Hematopoietic multipotent progenitor cell treated with erythropoietin and hydrocortisone succinate and interleukin-3 and kit ligand, for 8 days (in vitro differentiated cells): Measurements from ENCODE around the gene KNOP1.
"Not testable (repeated sequence)": the region's sequence is repeated elsewhere in the genome, so short reads cannot be mapped to it uniquely, and the experiment has no call there.

Experiments
- DNase-seq: peaks from one replicate; pipeline ENCODE4 v3.0.0-alpha.2; 2015

Gene KNOP1

GRCh38 chr16:19741354-19741753, 23.3 kb upstream of the KNOP1 start:
- DNase-seq, result no peak

GRCh38 chr16:19737306-19738038, 19.4 kb upstream of the KNOP1 start:
- DNase-seq, result no peak

DNA sequence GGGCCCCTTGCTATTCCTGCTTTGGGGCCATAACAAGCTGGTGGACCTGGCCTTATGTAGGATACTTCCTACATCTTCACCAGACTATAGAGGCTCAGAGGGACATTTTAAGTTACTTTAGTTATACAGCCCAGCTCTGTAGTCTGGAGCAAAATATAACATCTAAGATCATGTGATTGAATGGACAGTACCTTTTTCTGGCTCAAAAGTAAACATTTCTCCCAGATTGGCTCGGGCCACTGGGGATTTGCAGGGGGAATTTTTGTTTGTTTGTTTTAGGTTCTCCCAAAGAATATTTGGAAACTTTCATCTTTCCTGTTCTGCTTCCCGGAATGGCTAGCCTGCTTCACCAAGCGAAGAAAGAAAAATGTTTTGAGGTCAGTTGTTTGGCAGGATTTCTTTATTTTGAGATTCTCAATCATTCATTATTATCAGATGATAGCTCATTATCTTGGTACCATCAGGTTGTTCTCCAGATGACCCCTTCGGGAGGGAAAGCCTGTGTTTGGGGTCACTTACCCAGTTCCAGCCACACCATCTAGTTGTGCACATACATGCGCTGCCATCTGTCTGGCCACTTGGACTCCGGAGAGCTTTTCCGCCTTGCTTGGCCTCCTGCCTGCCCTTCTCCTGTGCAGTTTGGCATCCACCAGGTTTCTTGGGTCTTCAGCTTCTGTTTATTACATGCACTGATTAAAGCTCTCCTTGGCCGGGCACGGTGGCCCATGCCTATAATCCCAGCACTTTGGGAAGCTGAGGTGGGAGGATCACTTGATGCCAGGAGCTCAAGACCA, 17.2 kb upstream of the KNOP1 start:
- DNase-seq, result no peak

DNA sequence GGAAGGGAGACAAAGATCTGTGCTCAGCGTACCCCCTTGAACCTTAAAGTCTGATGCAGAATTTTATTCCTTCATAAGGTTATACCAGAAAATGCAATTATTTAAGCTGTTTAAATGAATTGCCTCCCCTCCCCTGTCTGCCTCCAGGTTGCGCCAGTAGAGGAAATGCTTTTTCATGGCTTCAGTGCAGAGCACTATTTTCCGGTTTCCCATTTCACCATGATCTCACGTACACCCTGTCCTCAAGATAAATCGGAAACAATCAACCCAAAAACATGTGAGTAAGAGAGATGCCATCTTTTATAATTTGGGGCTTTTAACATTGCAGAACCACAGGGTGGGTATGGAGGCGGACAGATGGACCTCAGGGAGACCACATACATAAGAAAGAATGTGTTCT, 15.5 kb upstream of the KNOP1 start:
- no peak for DNase-seq

GRCh38 chr16:19728636-19728965, 10.6 kb upstream of the KNOP1 start:
- DNase-seq, result no peak

DNA sequence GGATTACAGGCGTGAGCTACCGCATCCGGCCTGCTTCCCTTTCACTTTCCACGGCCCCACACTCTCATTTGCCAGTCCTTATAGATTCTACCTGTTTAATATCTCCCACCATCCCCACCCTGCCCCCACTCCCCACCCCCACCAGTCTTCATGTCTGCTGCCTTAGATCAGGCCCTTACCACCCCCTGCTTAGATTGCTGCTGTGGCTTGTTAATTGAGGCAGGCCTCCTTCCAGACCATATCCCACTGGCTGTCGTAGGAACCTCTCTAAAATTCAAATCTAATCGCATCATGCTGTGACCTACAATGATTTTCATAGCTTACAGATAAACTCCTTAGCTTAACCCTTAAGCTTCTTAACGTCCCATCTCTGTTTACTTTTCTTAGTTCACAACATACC, 5.0 kb upstream of the KNOP1 start:
- no peak for DNase-seq

GRCh38 chr16:19722269-19722952, 4.4 kb upstream of the KNOP1 start:
- DNase-seq, result peak; percentile 81

DNA sequence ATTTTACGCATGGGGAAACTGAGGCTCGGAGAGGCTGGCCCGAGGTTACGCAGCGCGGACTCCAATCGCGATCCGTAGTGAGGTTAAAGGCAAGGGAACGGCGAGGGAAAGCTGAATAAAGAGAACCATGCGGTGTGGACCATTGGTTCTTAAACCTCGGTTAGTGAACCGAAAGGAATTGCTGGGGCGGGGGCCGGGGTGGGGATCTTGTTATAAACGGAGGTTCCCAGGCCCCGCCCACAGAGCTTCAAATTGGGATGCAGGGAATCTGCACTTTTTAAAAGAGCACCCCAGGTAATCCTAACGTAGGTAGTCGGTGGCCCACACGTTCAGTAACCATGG, 568 bp upstream of the KNOP1 start:
- DNase-seq, result peak; percentile 13

DNA sequence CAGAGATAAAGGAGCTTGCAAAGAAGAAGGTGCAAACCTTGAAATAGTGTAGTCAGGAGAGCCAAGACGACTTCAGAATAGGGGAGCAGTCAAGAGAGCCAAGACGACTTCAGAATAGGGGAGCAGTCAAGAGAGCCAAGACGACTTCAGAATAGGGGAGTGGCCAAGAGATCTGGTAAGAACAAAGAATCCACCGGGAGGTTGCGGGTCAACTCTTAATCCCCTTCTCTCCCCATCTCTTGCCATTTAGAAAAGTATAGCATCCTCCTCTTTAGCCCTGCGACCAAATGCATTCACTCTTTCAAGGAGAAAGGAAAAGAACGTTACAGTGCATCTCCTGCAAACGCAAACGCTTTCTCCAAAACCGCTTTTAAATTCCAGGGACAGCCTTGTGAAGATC, 713 bp downstream of the KNOP1 start:
- DNase-seq, result peak; percentile 20

- not testable (repeated sequence) for DNase-seq
Observed at GRCh38 chr16:19716728-19717127, 1.3 kb downstream of the KNOP1 start.

DNA sequence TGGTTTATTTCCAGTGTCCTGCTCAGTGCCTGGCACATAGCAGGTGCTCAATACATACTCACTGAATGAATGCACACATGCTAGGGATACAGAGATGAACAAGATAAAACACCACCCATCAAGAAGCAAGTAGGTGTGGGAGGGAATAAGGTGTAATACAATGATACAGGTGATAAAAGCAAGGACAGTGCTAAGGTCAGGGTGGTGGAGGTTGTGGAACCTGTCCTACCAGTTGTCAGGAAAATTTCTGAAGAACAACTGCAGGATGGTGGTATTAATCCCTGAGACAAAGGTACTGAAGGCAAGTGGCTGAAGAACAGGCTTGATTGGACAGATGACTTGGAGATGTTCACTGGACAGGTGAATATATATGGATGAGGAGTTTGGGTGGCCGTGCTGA, 1.8 kb downstream of the KNOP1 start:
- no peak for DNase-seq

GRCh38 chr16:19715566-19715965, 2.5 kb downstream of the KNOP1 start:
- DNase-seq, result no peak

- DNase-seq, result no peak
Observed at GRCh38 chr16:19713697-19714096, 4.3 kb downstream of the KNOP1 start.

DNA sequence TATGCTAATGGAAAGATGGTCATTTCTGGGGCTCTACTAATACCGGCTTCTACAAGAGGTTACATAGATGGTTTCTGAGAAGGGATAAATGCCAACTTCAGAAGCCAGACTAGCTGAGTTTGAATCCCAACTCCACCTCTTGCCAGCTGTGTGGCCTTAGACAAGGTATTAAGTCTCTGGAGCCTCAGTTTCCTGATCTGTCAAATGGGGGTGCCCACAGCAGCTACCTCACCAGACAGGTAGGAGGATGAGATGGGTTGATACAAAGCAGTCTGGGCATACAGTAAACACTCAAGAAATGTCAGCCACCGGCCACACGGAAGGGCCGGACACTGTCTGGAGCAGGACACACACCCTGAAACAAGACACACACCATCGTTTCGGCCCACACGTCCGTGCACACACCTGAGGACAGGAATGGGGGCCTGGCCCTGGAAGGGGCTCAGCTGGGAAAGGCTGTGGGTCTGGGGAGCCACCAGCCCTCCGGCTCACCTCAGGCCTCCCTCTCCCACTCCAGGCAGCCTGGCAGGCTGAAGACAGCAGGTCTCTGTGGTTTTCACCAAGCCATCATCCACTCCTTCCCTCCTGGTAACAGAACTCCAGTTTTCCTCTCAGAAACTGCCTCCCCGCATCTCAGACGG, 5.5 kb downstream of the KNOP1 start:
- no peak for DNase-seq

DNA sequence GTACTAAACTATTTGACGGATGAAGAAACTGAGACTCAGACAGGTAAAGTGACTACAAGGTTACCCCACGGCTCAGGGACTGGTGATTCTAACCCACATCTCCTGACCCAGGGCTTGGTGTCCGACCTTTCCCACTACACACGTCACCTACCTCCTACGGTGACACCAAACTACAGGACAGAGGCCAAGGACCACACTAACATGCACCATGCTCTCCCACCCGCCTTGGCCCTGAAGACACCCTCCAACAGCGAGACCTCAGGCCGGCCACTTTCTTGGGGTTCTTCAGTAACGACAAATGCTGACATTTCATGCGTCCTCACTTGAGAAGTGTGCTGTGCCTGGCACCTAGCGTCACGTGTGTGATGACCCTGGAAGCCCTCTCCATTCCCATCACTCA, 6.4 kb downstream of the KNOP1 start:
- DNase-seq, result no peak

- DNase-seq, result no peak
Observed at GRCh38 chr16:19710991-19711545, 7.0 kb downstream of the KNOP1 start.

GRCh38 chr16:19710191-19710908, 7.7 kb downstream of the KNOP1 start:
- peak; percentile 11 for DNase-seq

DNA sequence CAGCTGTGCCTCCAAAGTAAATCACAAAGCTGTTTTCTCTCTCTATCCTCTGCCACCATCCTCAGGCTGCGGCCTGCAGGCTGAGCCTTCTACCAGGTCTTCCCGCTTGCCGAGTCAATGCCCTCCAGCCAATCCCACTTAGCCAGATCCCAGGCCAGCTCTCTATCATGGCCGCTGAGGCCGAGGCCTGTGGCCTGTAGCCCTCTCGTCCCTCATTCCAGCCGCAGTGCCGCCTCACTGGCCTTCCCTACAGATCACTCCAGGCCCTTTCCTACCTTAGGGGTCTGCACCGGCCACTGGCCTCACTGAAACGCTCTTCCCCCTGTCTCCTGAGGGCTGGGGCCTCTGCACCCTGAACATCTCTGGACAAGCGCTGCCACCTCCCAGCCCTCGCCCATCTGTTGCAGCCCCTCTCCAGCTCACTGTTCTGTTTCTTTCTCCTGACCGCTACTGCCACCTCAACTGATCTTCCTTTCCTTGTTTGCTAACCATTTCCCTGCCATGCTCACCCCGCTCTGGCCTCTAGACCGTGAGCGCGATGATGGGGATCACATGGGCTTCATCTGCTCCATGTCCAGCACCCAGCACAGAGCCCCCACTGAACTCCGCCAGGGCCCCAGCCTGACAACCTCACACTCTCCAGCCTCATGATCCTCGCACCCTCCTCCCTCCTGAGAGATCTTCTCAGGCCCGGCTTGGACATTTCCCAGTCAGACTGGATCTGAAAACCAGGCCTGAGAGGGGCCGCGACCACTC, 8.5 kb downstream of the KNOP1 start:
- DNase-seq, result no peak

DNA sequence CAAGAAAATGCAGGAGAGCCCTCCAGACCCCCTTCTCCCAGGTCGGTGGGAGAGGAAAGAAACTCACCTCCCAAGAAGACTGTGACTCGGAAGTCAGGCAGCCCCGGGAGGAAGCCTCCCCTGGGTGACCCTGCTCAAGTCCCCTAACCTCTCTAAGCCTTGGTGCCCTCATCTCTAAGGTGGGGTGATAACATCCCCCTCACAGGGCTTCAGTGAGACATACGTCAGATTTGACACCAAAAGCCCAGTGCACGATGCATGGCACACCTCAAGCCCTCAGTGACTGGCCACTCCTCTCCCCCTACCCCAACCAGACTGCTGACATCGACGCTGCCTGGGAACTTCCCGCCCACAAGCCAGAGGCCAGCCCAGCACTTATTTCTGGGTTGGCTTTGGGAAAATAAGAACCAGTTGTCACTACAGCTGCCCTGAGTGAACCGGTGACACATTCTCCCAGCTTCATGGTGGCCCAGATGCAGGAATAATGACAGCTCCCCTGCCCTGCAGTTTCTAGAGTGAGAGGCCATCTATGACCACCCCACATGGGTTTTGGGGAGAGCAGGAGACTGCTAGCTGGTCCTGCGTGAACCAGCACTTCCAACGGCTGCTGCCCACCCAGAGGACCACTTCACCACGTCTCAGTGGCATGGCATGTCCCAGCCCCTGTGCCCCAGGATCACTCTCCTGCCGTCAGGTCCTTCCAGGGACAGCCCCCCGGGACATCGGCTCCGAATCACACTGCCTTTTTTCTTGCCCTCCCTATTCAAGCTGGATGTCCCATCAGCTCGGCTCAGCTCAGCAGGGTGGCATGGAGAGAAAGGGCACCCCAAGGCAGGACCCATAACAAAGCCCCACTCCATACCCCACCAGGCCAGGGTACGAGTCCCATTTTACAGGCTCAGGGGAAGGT, 9.5 kb downstream of the KNOP1 start:
- DNase-seq, result no peak

- no peak for DNase-seq
Observed at GRCh38 chr16:19707569-19708295, 10.3 kb downstream of the KNOP1 start.
